Neural crest cell (in vitro differentiated cells): ENCODE results near the gene RCBTB1. TPM values are rescaled to one million over a fixed set of nuclear protein-coding genes. Genes with fewer than 3 reads are reported as not detected.
"Not testable (repeated sequence)": the region's sequence is repeated elsewhere in the genome, so short reads cannot be mapped to it uniquely, and the experiment has no call there.

Experiments
- DNase-seq: peaks from one replicate; pipeline ENCODE4 v3.0.0; 2021; ENCODE audit warnings: low read depth, mixed read lengths, low spot score
- H3K27ac Mint-ChIP-seq: one replicate; pipeline ENCODE4 v1.8.0; 2021; ENCODE audit warnings: mild to moderate bottlenecking, mixed read lengths; ENCODE audit not compliant: unreplicated experiment
- H3K27me3 Mint-ChIP-seq: 2 replicates; pipeline ENCODE4 v1.8.0; 2021; ENCODE audit warnings: low read depth, mild to moderate bottlenecking, mixed read lengths
- H3K36me3 Mint-ChIP-seq: 2 replicates; pipeline ENCODE4 v1.8.0; 2021; ENCODE audit warnings: low read depth, mild to moderate bottlenecking, mixed read lengths
- H3K4me1 Mint-ChIP-seq: 2 replicates; pipeline ENCODE4 v1.8.0; 2021; ENCODE audit warnings: mixed read lengths
- H3K4me3 Mint-ChIP-seq: one replicate; pipeline ENCODE4 v1.8.0; 2021; ENCODE audit warnings: mild to moderate bottlenecking, mixed read lengths
- H3K9me3 Mint-ChIP-seq: 2 replicates; pipeline ENCODE4 v1.8.0; 2021; ENCODE audit warnings: mixed read lengths
- CTCF ChIP-seq: fragments of 200-600 bp; sonication (generic); conservative IDR thresholded peaks from 2 replicates; pipeline ENCODE4 v1.5.0; 2021; ENCODE audit warnings: antibody characterized with exemption, mild to moderate bottlenecking
- total RNA-seq: library from RNA; stranded (reverse); gene quantifications from 2 replicates; pipeline ENCODE4 v1.2.1, GENCODE V29; 2021

RCBTB1 gene
- total RNA-seq, 1 donor from 2014 or later = 40.0 TPM

GRCh38 chr13:49567491-49567890, 17.9 kb downstream of the RCBTB1 start:
- H3K4me3 Mint-ChIP-seq = no peak overlapping the region
- H3K27ac Mint-ChIP-seq = no peak overlapping the region
- no peaks in the 10 kb centered on the region for H3K27me3 Mint-ChIP-seq
- H3K9me3 Mint-ChIP-seq = peaks cover 4% of the 10 kb centered on the region
- DNase-seq = no peak
- H3K36me3 Mint-ChIP-seq = peaks cover 28% of the 10 kb centered on the region
- no peak for TF ChIP-seq CTCF
- no peaks in the 10 kb centered on the region for H3K4me1 Mint-ChIP-seq

- no peak for TF ChIP-seq CTCF
- Mint-ChIP-seq H3K36me3 (peaks cover 28% of the 10 kb centered on the region), H3K9me3 (peaks cover 4% of the 10 kb centered on the region), H3K4me1 (no peaks in the 10 kb centered on the region), H3K27me3 (no peaks in the 10 kb centered on the region), H3K4me3 (no peak overlapping the region), H3K27ac (no peak overlapping the region)
- DNase-seq = no peak
These were observed 18.9 kb downstream of the RCBTB1 start for GRCh38 chr13:49566461-49566860.

GRCh38 chr13:49565461-49565860, 19.9 kb downstream of the RCBTB1 start:
- peaks cover 33% of the 10 kb centered on the region for H3K36me3 Mint-ChIP-seq
- not testable (repeated sequence) for H3K4me1 Mint-ChIP-seq, DNase-seq, H3K27me3 Mint-ChIP-seq, H3K4me3 Mint-ChIP-seq, H3K9me3 Mint-ChIP-seq, H3K27ac Mint-ChIP-seq

DNA sequence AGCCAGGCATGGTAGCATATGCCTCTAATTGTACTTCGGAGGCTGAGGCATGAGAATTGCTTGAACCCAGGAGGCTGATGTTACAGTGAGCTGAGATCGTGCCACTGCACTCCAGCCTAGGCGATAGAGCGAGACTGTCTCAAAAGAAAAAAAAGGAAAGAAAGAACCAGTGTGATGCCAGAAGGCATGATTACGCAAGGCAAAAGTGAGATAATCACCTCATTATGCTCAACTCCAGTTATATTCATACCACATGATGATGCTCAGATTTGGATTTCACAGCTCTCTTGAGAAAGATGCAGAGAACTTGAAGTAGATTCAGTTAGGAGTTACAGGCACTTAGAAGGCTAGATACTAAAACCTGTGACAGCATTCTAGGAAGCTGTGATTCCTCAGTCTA, 21.8 kb downstream of the RCBTB1 start:
- no peak overlapping the region for H3K27ac Mint-ChIP-seq
- peaks cover 47% of the 10 kb centered on the region for H3K36me3 Mint-ChIP-seq
- TF ChIP-seq CTCF = no peak
- DNase-seq = no peak
- no peaks in the 10 kb centered on the region for H3K4me1 Mint-ChIP-seq
- peaks cover 4% of the 10 kb centered on the region for H3K9me3 Mint-ChIP-seq
- H3K4me3 Mint-ChIP-seq = no peak overlapping the region
- H3K27me3 Mint-ChIP-seq = no peaks in the 10 kb centered on the region

GRCh38 chr13:49561062-49561410, 24.3 kb downstream of the RCBTB1 start:
- Mint-ChIP-seq H3K27ac (peak overlapping the region; percentile 10), H3K36me3 (peaks cover 38% of the 10 kb centered on the region), H3K4me3 (no peak overlapping the region), H3K27me3 (no peaks in the 10 kb centered on the region), H3K9me3 (peaks cover 4% of the 10 kb centered on the region), H3K4me1 (no peaks in the 10 kb centered on the region)
- DNase-seq = no peak
- no peak for TF ChIP-seq CTCF

- no peak for TF ChIP-seq CTCF
- peaks cover 36% of the 10 kb centered on the region for H3K36me3 Mint-ChIP-seq
- H3K4me3 Mint-ChIP-seq = no peak overlapping the region
- no peaks in the 10 kb centered on the region for H3K4me1 Mint-ChIP-seq
- peak overlapping the region; percentile 43 for H3K27ac Mint-ChIP-seq
- H3K27me3 Mint-ChIP-seq = no peaks in the 10 kb centered on the region
- H3K9me3 Mint-ChIP-seq = peaks cover 4% of the 10 kb centered on the region
- DNase-seq = no peak
These were observed 24.9 kb downstream of the RCBTB1 start for GRCh38 chr13:49560270-49561061.
